ENCODE results near the gene LSM2.
A peak's percentile ranks its signal among the peaks of the same experiment; 100 is the strongest.
"Not testable (repeated sequence)": the region's sequence is repeated elsewhere in the genome, so short reads cannot be mapped to it uniquely, and the experiment has no call there.

LSM2 gene

GRCh38 chr6:31794866-31795615 is 11.7 kb downstream of the LSM2 start:
- no peaks in the 10 kb centered on the region for H3K9me3 ChIP-seq (ENCODE audit: severe bottlenecking)
- DNase-seq (ENCODE audit: low spot score), result no peak
- peaks cover 37% of the 10 kb centered on the region for H3K36me3 ChIP-seq (ENCODE audit: low read depth)
- peak; percentile 29 for ATAC-seq (ENCODE audit: low read depth)
- TF ChIP-seq, protein P1, sequence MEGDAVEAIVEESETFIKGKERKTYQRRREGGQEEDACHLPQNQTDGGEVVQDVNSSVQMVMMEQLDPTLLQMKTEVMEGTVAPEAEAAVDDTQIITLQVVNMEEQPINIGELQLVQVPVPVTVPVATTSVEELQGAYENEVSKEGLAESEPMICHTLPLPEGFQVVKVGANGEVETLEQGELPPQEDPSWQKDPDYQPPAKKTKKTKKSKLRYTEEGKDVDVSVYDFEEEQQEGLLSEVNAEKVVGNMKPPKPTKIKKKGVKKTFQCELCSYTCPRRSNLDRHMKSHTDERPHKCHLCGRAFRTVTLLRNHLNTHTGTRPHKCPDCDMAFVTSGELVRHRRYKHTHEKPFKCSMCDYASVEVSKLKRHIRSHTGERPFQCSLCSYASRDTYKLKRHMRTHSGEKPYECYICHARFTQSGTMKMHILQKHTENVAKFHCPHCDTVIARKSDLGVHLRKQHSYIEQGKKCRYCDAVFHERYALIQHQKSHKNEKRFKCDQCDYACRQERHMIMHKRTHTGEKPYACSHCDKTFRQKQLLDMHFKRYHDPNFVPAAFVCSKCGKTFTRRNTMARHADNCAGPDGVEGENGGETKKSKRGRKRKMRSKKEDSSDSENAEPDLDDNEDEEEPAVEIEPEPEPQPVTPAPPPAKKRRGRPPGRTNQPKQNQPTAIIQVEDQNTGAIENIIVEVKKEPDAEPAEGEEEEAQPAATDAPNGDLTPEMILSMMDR (IDR thresholded peaks at IDR 0.05; ENCODE audit: poor library complexity, severe bottlenecking), result no peak
- peaks cover 7% of the 10 kb centered on the region for H3K4me1 ChIP-seq (ENCODE audit: insufficient read depth, poor library complexity, severe bottlenecking)
- peak overlapping the region; percentile 88 for H3K4me3 ChIP-seq (ENCODE audit: severe bottlenecking)
- no peaks in the 10 kb centered on the region for H3K27me3 ChIP-seq (ENCODE audit: insufficient read depth, poor library complexity, severe bottlenecking)
- peak overlapping the region; percentile 86 for H3K27ac ChIP-seq (ENCODE audit: poor library complexity, severe bottlenecking)

DNA sequence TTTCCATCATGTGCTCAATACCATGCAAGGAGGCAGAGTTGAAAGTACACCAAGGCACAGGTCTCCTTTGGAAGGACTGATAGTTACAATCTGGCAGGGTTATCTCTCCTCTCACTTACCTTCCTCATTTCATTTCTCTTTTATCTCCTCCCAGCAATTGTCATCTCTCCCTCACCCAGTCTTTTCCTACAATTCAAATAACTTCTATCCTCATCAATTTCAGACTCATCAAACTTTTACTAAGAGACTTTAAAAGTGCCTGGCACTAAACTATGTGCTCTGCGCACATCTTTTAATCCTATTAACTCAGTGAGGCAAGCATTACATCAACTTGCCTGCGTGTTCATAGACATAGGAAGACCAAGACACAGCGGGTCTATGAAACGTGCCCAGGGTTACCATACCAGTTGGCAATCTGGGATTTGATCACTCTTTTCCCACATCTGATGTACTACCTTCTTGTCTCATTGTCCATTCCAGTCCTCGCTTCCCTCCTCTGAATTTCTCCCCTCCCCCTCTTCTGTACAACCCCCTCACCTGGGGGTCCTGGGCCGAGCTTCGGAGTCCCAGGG is 12.4 kb downstream of the LSM2 start:
- H3K36me3 ChIP-seq (ENCODE audit: low read depth), result peaks cover 44% of the 10 kb centered on the region
- H3K27me3 ChIP-seq (ENCODE audit: insufficient read depth, poor library complexity, severe bottlenecking), result no peaks in the 10 kb centered on the region
- ATAC-seq (ENCODE audit: low read depth), result peak; percentile 28; the same call in 2 of the 3 replicates
- TF ChIP-seq, protein P1 (IDR thresholded peaks at IDR 0.05; ENCODE audit: poor library complexity, severe bottlenecking), result no peak
- peak overlapping the region; percentile 88 for H3K4me3 ChIP-seq (ENCODE audit: severe bottlenecking)
- peak overlapping the region; percentile 86 for H3K27ac ChIP-seq (ENCODE audit: poor library complexity, severe bottlenecking)
- no peaks in the 10 kb centered on the region for H3K9me3 ChIP-seq (ENCODE audit: severe bottlenecking)
- DNase-seq (ENCODE audit: low spot score), result no peak
- H3K4me1 ChIP-seq (ENCODE audit: insufficient read depth, poor library complexity, severe bottlenecking), result peaks cover 7% of the 10 kb centered on the region

DNA sequence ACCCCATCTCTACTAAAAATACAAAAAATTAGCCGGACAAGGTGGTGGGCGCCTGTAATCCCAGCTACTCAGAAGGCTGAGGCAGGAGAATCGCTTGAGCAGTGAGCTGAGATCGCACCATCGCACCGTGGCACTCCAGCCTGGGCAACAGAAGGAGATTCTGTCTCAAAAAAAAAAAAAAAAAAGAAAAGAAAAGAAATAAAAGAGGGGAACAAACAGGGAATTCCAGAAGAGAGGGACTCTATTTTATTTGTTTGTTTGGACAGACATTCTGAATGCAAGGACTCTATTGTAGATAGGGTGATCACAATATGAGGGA is 12.9 kb downstream of the LSM2 start:
- H3K27me3 ChIP-seq (ENCODE audit: insufficient read depth, poor library complexity, severe bottlenecking); ATAC-seq (ENCODE audit: low read depth); H3K4me1 ChIP-seq (ENCODE audit: insufficient read depth, poor library complexity, severe bottlenecking); H3K9me3 ChIP-seq (ENCODE audit: severe bottlenecking); DNase-seq (ENCODE audit: low spot score): not testable (repeated sequence)
- Histone ChIP-seq H3K4me3 (ENCODE audit: severe bottlenecking) (peak overlapping the region; percentile 88), H3K36me3 (ENCODE audit: low read depth) (peaks cover 49% of the 10 kb centered on the region), H3K27ac (ENCODE audit: poor library complexity, severe bottlenecking) (peak overlapping the region; percentile 86)

- H3K27me3 ChIP-seq (ENCODE audit: insufficient read depth, poor library complexity, severe bottlenecking), result no peaks in the 10 kb centered on the region
- peak overlapping the region; percentile 86 for H3K27ac ChIP-seq (ENCODE audit: poor library complexity, severe bottlenecking)
- H3K9me3 ChIP-seq (ENCODE audit: severe bottlenecking), result no peaks in the 10 kb centered on the region
- H3K4me3 ChIP-seq (ENCODE audit: severe bottlenecking), result peak overlapping the region; percentile 8
- peaks cover 53% of the 10 kb centered on the region for H3K36me3 ChIP-seq (ENCODE audit: low read depth)
- H3K4me1 ChIP-seq (ENCODE audit: insufficient read depth, poor library complexity, severe bottlenecking), result peaks cover 7% of the 10 kb centered on the region
- TF ChIP-seq, protein P1 (IDR thresholded peaks at IDR 0.05; ENCODE audit: poor library complexity, severe bottlenecking), result no peak
- DNase-seq (ENCODE audit: low spot score) (no peak), ATAC-seq (ENCODE audit: low read depth) (peak; percentile 72)
Observed at GRCh38 chr6:31792761-31793171, 14.0 kb downstream of the LSM2 start.

GRCh38 chr6:31792090-31792374 is 14.7 kb downstream of the LSM2 start:
- Histone ChIP-seq H3K9me3 (ENCODE audit: severe bottlenecking) (no peaks in the 10 kb centered on the region), H3K27me3 (ENCODE audit: insufficient read depth, poor library complexity, severe bottlenecking) (no peaks in the 10 kb centered on the region), H3K4me1 (ENCODE audit: insufficient read depth, poor library complexity, severe bottlenecking) (peaks cover 7% of the 10 kb centered on the region), H3K4me3 (ENCODE audit: severe bottlenecking) (no peak overlapping the region), H3K36me3 (ENCODE audit: low read depth) (peaks cover 60% of the 10 kb centered on the region), H3K27ac (ENCODE audit: poor library complexity, severe bottlenecking) (peak overlapping the region; percentile 86)
- DNase-seq (ENCODE audit: low spot score) (no peak), ATAC-seq (ENCODE audit: low read depth) (no peak)
- TF ChIP-seq, protein P1 (IDR thresholded peaks at IDR 0.05; ENCODE audit: poor library complexity, severe bottlenecking), result no peak

Measured in RWPE2 (cell line).